IMR-90 (cell line): Measurements from ENCODE around the gene TANK. TPM values are rescaled to one million over a fixed set of nuclear protein-coding genes. Genes with fewer than 3 reads are reported as not detected.

Experiments
- ATAC-seq: fragments of 200-7000 bp; cut with Tn5 transposase; 2 replicates; pipeline ENCODE4 v1.9.1; 2020; ENCODE audit warnings: low read depth, mild to moderate bottlenecking, moderate library complexity
- BruUV-seq: library from RNA; stranded (reverse); fragments of 400-500 nt; replicated peaks from 2 replicates; lab custom pipeline; 2021; lab: Mats Ljungman, UMichigan
- CTCF ChIA-PET: fragments of 300-600 bp; formaldehyde crosslinking; extraction: SDS; loops from one replicate; lab custom pipeline; 2021; ENCODE audit warnings: antibody characterized with exemption; lab: Yijun Ruan, JAX
- POLR2A ChIA-PET: fragments of 300-600 bp; sonication (Branson Sonifier 250); formaldehyde crosslinking; loops from one replicate; lab custom pipeline; 2022; ENCODE audit warnings: antibody characterized with exemption; ENCODE audit not compliant: unreplicated experiment; lab: Charles Lee
- DNase-seq: peaks from one replicate; pipeline ENCODE4 v3.0.0; 2013
- H2AFZ ChIP-seq: replicated peaks from 2 replicates; pipeline ENCODE3; 2013; ENCODE audit warnings: low read length, mild to moderate bottlenecking; ENCODE audit not compliant: poor library complexity
- H2AK5ac ChIP-seq: 2 replicates; pipeline ENCODE4 v1.6.1; 2013; ENCODE audit warnings: low read depth, low read length, inconsistent platforms
- H2AK9ac ChIP-seq: replicated peaks from 2 replicates; pipeline ENCODE3; 2013; ENCODE audit warnings: mild to moderate bottlenecking, low read depth, low read length, moderate library complexity; ENCODE audit not compliant: poor library complexity
- H2BK120ac ChIP-seq: 2 replicates; pipeline ENCODE4 v1.6.1; 2013; ENCODE audit warnings: low read depth, low read length, inconsistent platforms
- H2BK15ac ChIP-seq: 3 replicates; pipeline ENCODE4 v1.6.1; 2013; ENCODE audit warnings: low read depth, low read length, inconsistent platforms
- H2BK20ac ChIP-seq: 2 replicates; pipeline ENCODE4 v1.6.1; 2013; ENCODE audit warnings: low read depth, mild to moderate bottlenecking, inconsistent platforms, low read length, moderate library complexity
- H2BK5ac ChIP-seq: 2 replicates; pipeline ENCODE4 v1.6.1; 2013; ENCODE audit warnings: mild to moderate bottlenecking, low read depth, low read length, inconsistent platforms; ENCODE audit not compliant: poor library complexity, severe bottlenecking
- H3K14ac ChIP-seq: replicated peaks from 2 replicates; pipeline ENCODE4 v1.6.1; 2013; ENCODE audit warnings: low read depth, low read length, inconsistent platforms
- H3K18ac ChIP-seq: 2 replicates; pipeline ENCODE4 v1.6.1; 2013; ENCODE audit warnings: low read depth, low read length, control low read depth
- H3K23ac ChIP-seq: 2 replicates; pipeline ENCODE4 v1.6.1; 2013; ENCODE audit warnings: low read depth, low read length, inconsistent platforms
- H3K27ac ChIP-seq: 2 replicates; pipeline ENCODE4 v1.5.1; 2013; ENCODE audit warnings: mild to moderate bottlenecking, control low read depth, low read length; ENCODE audit not compliant: insufficient read depth
- H3K27me3 ChIP-seq: 2 replicates; pipeline ENCODE4 v1.6.1; 2013; ENCODE audit warnings: low read length; ENCODE audit not compliant: control insufficient read depth, insufficient read depth
- H3K36me3 ChIP-seq: 2 replicates; pipeline ENCODE4 v1.6.1; 2013; ENCODE audit warnings: low read length, mixed read lengths; ENCODE audit not compliant: control insufficient read depth, insufficient read depth
- H3K4ac ChIP-seq: 2 replicates; pipeline ENCODE4 v1.6.1; 2013; ENCODE audit warnings: low read depth, low read length, inconsistent platforms
- H3K4me1 ChIP-seq: 2 replicates; pipeline ENCODE4 v1.6.1; 2013; ENCODE audit warnings: low read length, mixed read lengths; ENCODE audit not compliant: control insufficient read depth, insufficient read depth
- H3K4me2 ChIP-seq: 2 replicates; pipeline ENCODE4 v1.6.1; 2013; ENCODE audit warnings: low read depth, mild to moderate bottlenecking, control low read depth, low read length, moderate library complexity
- H3K4me3 ChIP-seq: 2 replicates; pipeline ENCODE4 v1.5.1; 2013; ENCODE audit warnings: low read depth, mild to moderate bottlenecking, control low read depth, low read length, moderate library complexity; ENCODE audit not compliant: insufficient read depth
- H3K56ac ChIP-seq: 2 replicates; pipeline ENCODE4 v1.6.1; 2013; ENCODE audit warnings: low read length, inconsistent platforms; ENCODE audit not compliant: insufficient read depth; ENCODE audit errors: extremely low read depth
- H3K79me1 ChIP-seq, 2 experiments: 2 replicates each; pipeline ENCODE4 v1.6.1; 2013; ENCODE audit warnings: low read length in 2 of 2, inconsistent platforms in 1 of 2, low read depth in 1 of 2
- H3K9ac ChIP-seq: 2 replicates; pipeline ENCODE4 v1.6.1; 2013; ENCODE audit warnings: low read depth, low read length, control low read depth
- H3K9me1 ChIP-seq: 2 replicates; pipeline ENCODE4 v1.6.1; 2013; ENCODE audit warnings: low read length, inconsistent platforms; ENCODE audit not compliant: insufficient read depth
- H3K9me3 ChIP-seq: 2 replicates; pipeline ENCODE4 v1.6.1; 2013; ENCODE audit warnings: low read length; ENCODE audit not compliant: control insufficient read depth, insufficient read depth
- H4K20me1 ChIP-seq: 2 replicates; pipeline ENCODE4 v1.6.1; 2013; ENCODE audit warnings: low read length, inconsistent platforms; ENCODE audit not compliant: insufficient read depth
- H4K5ac ChIP-seq: 2 replicates; pipeline ENCODE4 v1.6.1; 2013; ENCODE audit warnings: mild to moderate bottlenecking, low read depth, low read length, control low read depth
- H4K8ac ChIP-seq, 2 experiments: 2 replicates each; pipeline ENCODE4 v1.6.1; 2013; ENCODE audit warnings: low read depth in 2 of 2, low read length in 2 of 2, control low read depth in 1 of 2, inconsistent platforms in 1 of 2
- H4K91ac ChIP-seq: 2 replicates; pipeline ENCODE4 v1.6.1; 2013; ENCODE audit warnings: low read depth, low read length, inconsistent platforms; ENCODE audit not compliant: insufficient read depth
- BHLHE40 ChIP-seq: fragments of 150-350 bp; IDR thresholded peaks from 2 replicates; pipeline ENCODE4 v1.6.1; 2016; ENCODE audit warnings: mild to moderate bottlenecking, low read depth, low read length
- CEBPB ChIP-seq: IDR thresholded peaks from 2 replicates; pipeline ENCODE4 v1.6.1; 2012; ENCODE audit warnings: low read depth, low read length, improper control_type of control experiment
- CHD1 ChIP-seq: IDR thresholded peaks from 2 replicates; pipeline ENCODE4 v1.6.1; 2012; ENCODE audit warnings: low read depth, low read length, improper control_type of control experiment
- ELK1 ChIP-seq: fragments of 150-350 bp; IDR thresholded peaks from 2 replicates; pipeline ENCODE4 v1.6.1; 2016; ENCODE audit warnings: low read depth, mild to moderate bottlenecking, low read length, moderate library complexity, borderline replicate concordance
- FOS ChIP-seq: fragments of 150-350 bp; IDR thresholded peaks from 2 replicates; pipeline ENCODE4 v1.6.1; 2016; ENCODE audit warnings: low read depth, low read length
- MAFK ChIP-seq: IDR thresholded peaks from 2 replicates; pipeline ENCODE4 v1.6.1; 2012; ENCODE audit warnings: low read depth, low read length, improper control_type of control experiment
- MAZ ChIP-seq: IDR thresholded peaks from 2 replicates; pipeline ENCODE4 v1.6.1; 2012; ENCODE audit warnings: low read depth, mild to moderate bottlenecking, low read length, improper control_type of control experiment, moderate library complexity, borderline replicate concordance
- MXI1 ChIP-seq: IDR thresholded peaks from 2 replicates; pipeline ENCODE4 v1.6.1; 2012; ENCODE audit warnings: low read depth, mild to moderate bottlenecking, low read length, moderate library complexity, borderline replicate concordance
- NFE2L2 ChIP-seq: fragments of 150-350 bp; IDR thresholded peaks from 2 replicates; pipeline ENCODE4 v1.6.1; 2016; ENCODE audit warnings: low read depth, mild to moderate bottlenecking, low read length
- POLR2A ChIP-seq: IDR thresholded peaks from 2 replicates; pipeline ENCODE4 v1.6.1; 2012; ENCODE audit warnings: mild to moderate bottlenecking, low read depth, low read length
- RAD21 ChIP-seq: IDR thresholded peaks from 2 replicates; pipeline ENCODE4 v1.6.1; 2012; ENCODE audit warnings: low read length, improper control_type of control experiment
- RCOR1 ChIP-seq: IDR thresholded peaks from 2 replicates; pipeline ENCODE4 v1.6.1; 2012; ENCODE audit warnings: mild to moderate bottlenecking, low read length, improper control_type of control experiment; ENCODE audit not compliant: insufficient replicate concordance
- RFX5 ChIP-seq: IDR thresholded peaks from 2 replicates; pipeline ENCODE4 v1.8.0; 2012; ENCODE audit warnings: low read depth, mild to moderate bottlenecking, low read length, moderate library complexity
- SMC3 ChIP-seq: fragments of 150-350 bp; IDR thresholded peaks from 2 replicates; pipeline ENCODE4 v1.6.1; 2016; ENCODE audit warnings: low read depth, mild to moderate bottlenecking, antibody characterized with exemption, low read length, moderate library complexity
- USF2 ChIP-seq: fragments of 150-350 bp; IDR thresholded peaks from 2 replicates; pipeline ENCODE4 v1.6.1; 2017; ENCODE audit warnings: mild to moderate bottlenecking, antibody characterized with exemption, low read length, low read depth
- WGBS, 2 experiments: methylation state at CpG; one replicate each; pipeline versions ENCODE4 v1.1.5 to v1.1.7; 2013; ENCODE audit warnings: missing lambda C conversion rate in 2 of 2; ENCODE audit not compliant: insufficient read length in 1 of 2; ENCODE audit errors: extremely low coverage in 2 of 2; 5-methylcytosine and 5-hydroxymethylcytosine counted together
- dilution Hi-C: fragments of 300-500 bp; cut with HindIII; formaldehyde crosslinking; loops from one replicate; pipeline ENCODE4 v1.14.3; 2018; ENCODE audit warnings: low sequenced_read_pairs; ENCODE audit not compliant: unreplicated experiment
- in situ Hi-C: fragments of 300-500 bp; cut with MboI; formaldehyde crosslinking; loops from 3 replicates; pipeline ENCODE4 v1.14.3; 2019; ENCODE audit warnings: low sequenced_read_pairs, inconsistent platforms, mixed read lengths
- intact Hi-C: fragments of 100-400 bp; cut with micrococcal nuclease; formaldehyde crosslinking; loops from 2 replicates; pipeline ENCODE4 v1.10.0; 2022
- polyA plus RNA-seq, 3 experiments: library from polyadenylated mRNA; depleted of rRNA; stranded (reverse); fragments of >200 nt; gene quantifications; 2 replicates each; pipeline ENCODE4 v1.2.3, GENCODE V29; 2012; ENCODE audit warnings: low replicate concordance in 1 of 3
- total RNA-seq: library from RNA; depleted of rRNA; stranded (reverse); fragments of >200 nt; gene quantifications from 2 replicates; pipeline ENCODE4 v1.2.3, GENCODE V29; 2012

The TANK gene
- total and polyA plus RNA-seq, 2 of the 4 experiments (the other 2 are of a cell fraction) = 25.4 to 41.9 TPM

DNA sequence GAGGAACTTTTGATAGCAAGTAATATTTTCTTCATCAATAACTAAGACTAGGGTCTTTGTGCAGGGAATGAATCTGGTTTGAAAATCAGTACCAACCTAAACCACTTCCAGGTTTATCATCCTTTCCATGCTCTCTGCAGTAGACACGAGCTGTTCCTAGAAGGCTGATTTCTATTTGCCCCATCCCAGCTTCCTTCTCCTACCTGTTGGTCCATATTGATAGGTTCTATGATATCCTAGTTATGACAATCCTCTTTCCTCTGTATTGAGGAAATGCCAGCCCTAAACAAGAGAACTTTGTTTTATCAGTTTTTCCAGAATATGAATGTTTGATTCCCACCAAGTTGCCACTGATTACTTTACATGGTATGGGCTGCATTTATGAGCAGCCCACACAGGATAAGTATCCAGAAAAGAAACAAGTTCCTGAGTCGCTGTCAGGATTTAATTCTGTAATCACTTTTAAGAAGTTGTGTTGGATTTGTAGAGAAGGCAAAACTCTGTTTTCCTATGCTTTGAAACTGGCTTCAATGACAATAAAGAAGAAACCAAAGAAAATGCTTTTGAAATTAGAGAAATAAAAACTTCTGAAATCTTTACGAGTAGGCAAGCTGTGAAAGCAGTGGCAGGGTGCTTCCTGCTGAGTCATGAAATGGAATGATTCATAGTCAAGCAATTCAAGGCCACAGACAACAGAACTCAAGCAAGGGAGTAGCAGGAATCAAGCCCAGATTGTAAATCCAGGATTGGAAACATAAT is 37.3 kb upstream of the TANK start:
- H3K9ac ChIP-seq = peak overlapping the region; percentile 57
- no peak for TF ChIP-seq RAD21
- no peak for TF ChIP-seq MAZ
- TF ChIP-seq BHLHE40 = 0 out of 2 replicates have a peak, but pooled peaks have one; percentile 12
- TF ChIP-seq SMC3 = no peak
- 0 out of 2 replicates have a peak, but pooled peaks have one; percentile 19 for TF ChIP-seq CEBPB
- TF ChIP-seq NFE2L2 = peak; percentile 96
- no peak for TF ChIP-seq USF2
- TF ChIP-seq RCOR1 = no peak
- TF ChIP-seq RFX5 = no peak
- no peak for TF ChIP-seq CHD1
- TF ChIP-seq FOS = peak; percentile 93
- TF ChIP-seq POLR2A = no peak
- TF ChIP-seq MXI1 = no peak
- peak; percentile 94 for TF ChIP-seq MAFK
- no peak for TF ChIP-seq ELK1

More for the DNA sequence above, 37.3 kb upstream of the TANK start:
- H4K8ac ChIP-seq = peak overlapping the region; percentile 54 to 87
- peak overlapping the region; percentile 78; the same call in 1 of the 2 replicates for H3K4me2 ChIP-seq
- peak overlapping the region; percentile 91 for H2BK5ac ChIP-seq
- BruUV-seq = no TSS peak
- peak overlapping the region; percentile 96 for H2BK20ac ChIP-seq
- no peaks in the 10 kb centered on the region for H3K36me3 ChIP-seq
- intact Hi-C loops = no loop called here
- ChIA-PET POLR2A (interaction anchor here (0.5 kb wide), 1 partner anchor 36 kb away, joined by 3 read pairs; no protein-coding TSS in a partner anchor), CTCF (interaction anchor here (0.6 to 1.4 kb wide), 4 partner anchors 9 to 1265 kb away, joined by 3 to 4 read pairs (median 3); no protein-coding TSS in a partner anchor)
- no peak overlapping the region for H2AK5ac ChIP-seq
- peak overlapping the region; percentile 79 for H4K5ac ChIP-seq
- in situ Hi-C loops = no loop called here
- no peaks in the 10 kb centered on the region for H3K9me3 ChIP-seq
- peaks cover 11% of the 10 kb centered on the region; the same call in 1 of the 2 replicates for H3K4me1 ChIP-seq
- peak overlapping the region; percentile 92 for H2BK15ac ChIP-seq
- H2AFZ ChIP-seq = no peak overlapping the region
- H3K4ac ChIP-seq = peak overlapping the region; percentile 81; the same call in 1 of the 2 replicates
- H3K27ac ChIP-seq = peak overlapping the region; percentile 79
- no peak overlapping the region for H2AK9ac ChIP-seq
- peak overlapping the region; percentile 92 for H3K56ac ChIP-seq
- H4K91ac ChIP-seq = peak overlapping the region; percentile 83; the same call in 1 of the 2 replicates
- no peaks in the 10 kb centered on the region for H3K79me1 ChIP-seq
- no CpG with 5 or more reads among the region's 3 CpGs for WGBS, 2 experiments
- peak overlapping the region; percentile 56; the same call in 1 of the 2 replicates for H3K23ac ChIP-seq
- no peak overlapping the region; the same call in 1 of the 2 replicates for H3K4me3 ChIP-seq
- peak overlapping the region; percentile 95 for H2BK120ac ChIP-seq
- ATAC-seq (peak; percentile 95), DNase-seq (peak; percentile 93)
- dilution Hi-C loops = no loop called here
- no peaks in the 10 kb centered on the region for H3K27me3 ChIP-seq
- H3K14ac ChIP-seq = peak overlapping the region; percentile 23; the same call in 1 of the 2 replicates
- H3K18ac ChIP-seq = peak overlapping the region; percentile 74; the same call in 1 of the 2 replicates
- peaks cover 7% of the 10 kb centered on the region; the same call in 1 of the 2 replicates for H3K9me1 ChIP-seq
- no peaks in the 10 kb centered on the region for H4K20me1 ChIP-seq
